Bone marrow (tissue), 2 donors: ENCODE results near the gene JUN.

ENCODE experiments used
- DNase-seq, 2 donors: peaks; one replicate each; lab custom pipeline; 2025; lab: John Stamatoyannopoulos, UW

JUN gene

GRCh38 chr1:58783993-58784757 lies at the start of gene JUN:
JUN (minus strand) TSS chr1:58784047; CDS start chr1:58783070, 977 bp downstream.
- peak; percentile 90 to 96 for DNase-seq

GRCh38 chr1:58833166-58833565 lies 49.3 kb upstream of the JUN start:
- DNase-seq = no peak

GRCh38 chr1:58830291-58830690 lies 46.4 kb upstream of the JUN start:
- DNase-seq = no peak

- DNase-seq = no peak
These were observed 46.0 kb upstream of the JUN start for GRCh38 chr1:58829866-58830265.

GRCh38 chr1:58827298-58827697 lies 43.5 kb upstream of the JUN start:
- DNase-seq = no peak

GRCh38 chr1:58824753-58825389 lies 41.0 kb upstream of the JUN start:
- DNase-seq = no peak

GRCh38 chr1:58823481-58824010 lies 39.7 kb upstream of the JUN start:
- no peak for DNase-seq

GRCh38 chr1:58821309-58821708 lies 37.5 kb upstream of the JUN start:
- DNase-seq = no peak

- DNase-seq = no peak
These were observed 35.1 kb upstream of the JUN start for GRCh38 chr1:58818976-58819375.

- DNase-seq = no peak
These were observed 34.2 kb upstream of the JUN start for GRCh38 chr1:58818075-58818474.

- no peak for DNase-seq
These were observed 32.9 kb upstream of the JUN start for GRCh38 chr1:58816747-58817221.

- peak; percentile 62 to 84 for DNase-seq
These were observed 32.4 kb upstream of the JUN start for GRCh38 chr1:58816072-58816746.

GRCh38 chr1:58815686-58816071 lies 31.8 kb upstream of the JUN start:
- no peak for DNase-seq

GRCh38 chr1:58815069-58815685 lies 31.3 kb upstream of the JUN start:
- no peak for DNase-seq

- DNase-seq = no peak
These were observed 30.6 kb upstream of the JUN start for GRCh38 chr1:58814251-58815068.

GRCh38 chr1:58813801-58814200 lies 30.0 kb upstream of the JUN start:
- no peak for DNase-seq

- no peak for DNase-seq
These were observed 29.5 kb upstream of the JUN start for GRCh38 chr1:58813361-58813760.

- DNase-seq = no peak
These were observed 29.1 kb upstream of the JUN start for GRCh38 chr1:58812926-58813325.

- DNase-seq = no peak
These were observed 28.6 kb upstream of the JUN start for GRCh38 chr1:58812468-58812867.

GRCh38 chr1:58811303-58811702 lies 27.5 kb upstream of the JUN start:
- no peak for DNase-seq

- no peak for DNase-seq
These were observed 25.6 kb upstream of the JUN start for GRCh38 chr1:58809325-58810010.
